ENCODE data around the gene ATOSA.
A peak's percentile ranks its signal among the peaks of the same experiment; 100 is the strongest.

ATOSA gene, protein sequence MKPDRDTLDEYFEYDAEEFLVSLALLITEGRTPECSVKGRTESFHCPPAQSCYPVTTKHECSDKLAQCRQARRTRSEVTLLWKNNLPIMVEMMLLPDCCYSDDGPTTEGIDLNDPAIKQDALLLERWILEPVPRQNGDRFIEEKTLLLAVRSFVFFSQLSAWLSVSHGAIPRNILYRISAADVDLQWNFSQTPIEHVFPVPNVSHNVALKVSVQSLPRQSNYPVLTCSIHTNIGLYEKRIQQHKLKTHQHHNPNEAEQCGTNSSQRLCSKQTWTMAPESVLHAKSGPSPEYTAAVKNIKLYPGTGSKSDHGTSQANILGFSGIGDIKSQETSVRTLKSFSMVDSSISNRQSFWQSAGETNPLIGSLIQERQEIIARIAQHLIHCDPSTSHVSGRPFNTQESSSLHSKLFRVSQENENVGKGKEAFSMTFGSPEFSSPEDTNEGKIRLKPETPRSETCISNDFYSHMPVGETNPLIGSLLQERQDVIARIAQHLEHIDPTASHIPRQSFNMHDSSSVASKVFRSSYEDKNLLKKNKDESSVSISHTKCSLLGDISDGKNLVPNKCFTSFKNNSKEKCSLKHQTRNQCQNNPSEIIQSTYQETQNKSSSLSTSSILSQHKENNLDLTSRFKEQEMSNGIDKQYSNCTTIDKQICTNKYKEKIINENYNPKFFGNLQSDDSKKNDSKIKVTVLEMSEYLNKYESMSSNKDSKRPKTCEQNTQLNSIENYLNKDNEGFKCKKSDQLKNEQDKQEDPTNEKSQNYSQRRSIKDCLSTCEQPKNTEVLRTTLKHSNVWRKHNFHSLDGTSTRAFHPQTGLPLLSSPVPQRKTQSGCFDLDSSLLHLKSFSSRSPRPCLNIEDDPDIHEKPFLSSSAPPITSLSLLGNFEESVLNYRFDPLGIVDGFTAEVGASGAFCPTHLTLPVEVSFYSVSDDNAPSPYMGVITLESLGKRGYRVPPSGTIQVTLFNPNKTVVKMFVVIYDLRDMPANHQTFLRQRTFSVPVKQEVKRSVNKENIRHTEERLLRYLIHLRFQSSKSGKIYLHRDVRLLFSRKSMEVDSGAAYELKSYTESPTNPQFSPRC

DNA sequence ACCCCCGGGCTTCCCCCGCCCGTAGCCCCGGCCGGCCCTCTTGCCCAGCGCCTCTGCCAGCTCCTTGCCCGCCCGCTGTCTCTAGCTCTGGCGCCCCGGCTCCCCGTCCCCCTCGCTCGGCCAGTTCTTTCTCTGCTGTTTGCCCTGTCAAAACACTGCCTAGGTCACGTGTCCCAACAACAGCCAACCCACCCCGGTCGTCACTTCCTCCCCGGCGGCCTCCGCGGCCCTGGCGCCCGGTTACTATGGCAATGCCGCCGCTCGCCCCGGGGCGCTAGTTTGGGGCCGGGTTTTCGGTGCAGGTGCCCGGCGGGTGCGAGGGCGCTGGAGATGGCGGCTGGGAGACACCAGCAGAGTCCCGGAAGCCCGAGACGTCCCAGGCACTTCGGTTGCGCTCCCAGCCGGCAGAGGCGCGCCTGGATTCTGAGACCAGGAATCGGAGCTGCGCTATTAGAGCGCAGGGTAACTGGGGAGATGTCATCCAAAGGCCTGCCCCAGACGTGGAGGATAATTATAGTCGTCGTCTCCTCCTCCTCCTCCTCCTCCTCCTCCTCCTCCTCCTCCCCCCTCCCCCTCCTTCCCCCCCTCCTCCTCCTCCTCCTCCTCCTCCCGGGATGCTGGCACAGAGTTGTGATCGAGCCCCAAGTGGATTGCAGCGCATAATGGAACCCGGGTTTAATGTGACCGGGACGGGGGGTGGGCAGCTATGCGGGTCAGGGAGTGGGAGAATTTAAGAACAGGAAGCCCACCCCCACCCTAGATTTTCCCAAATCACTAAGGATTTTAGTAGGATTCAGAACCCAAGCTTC lies at the start of gene ATOSA:
ATOSA (minus strand) TSS at position 157 of the 809 bp plus-strand sequence. CDS start 1,367 bp downstream, outside the sequence.
- peak; percentile 80 to 83 for DNase-seq

DNA sequence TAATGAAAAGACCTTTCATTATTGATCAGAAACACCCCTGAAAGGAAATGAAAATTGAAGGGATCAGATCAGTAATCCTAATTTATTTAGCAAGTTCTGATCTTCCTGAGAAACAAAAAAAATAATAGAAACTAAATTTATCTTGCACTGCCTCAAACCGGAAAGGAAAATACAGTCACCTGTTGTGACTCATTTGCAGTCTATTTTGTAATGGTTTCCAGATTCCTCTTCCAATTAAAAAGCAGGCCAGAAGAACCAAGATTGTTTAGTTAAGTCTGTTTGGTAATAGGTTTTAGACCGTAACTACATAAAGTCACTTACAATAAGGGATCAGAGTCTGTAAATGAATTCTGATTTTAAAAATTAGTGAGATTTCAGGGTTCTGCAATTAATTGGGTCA lies 49.7 kb upstream of the ATOSA start:
- DNase-seq, result no peak

DNA sequence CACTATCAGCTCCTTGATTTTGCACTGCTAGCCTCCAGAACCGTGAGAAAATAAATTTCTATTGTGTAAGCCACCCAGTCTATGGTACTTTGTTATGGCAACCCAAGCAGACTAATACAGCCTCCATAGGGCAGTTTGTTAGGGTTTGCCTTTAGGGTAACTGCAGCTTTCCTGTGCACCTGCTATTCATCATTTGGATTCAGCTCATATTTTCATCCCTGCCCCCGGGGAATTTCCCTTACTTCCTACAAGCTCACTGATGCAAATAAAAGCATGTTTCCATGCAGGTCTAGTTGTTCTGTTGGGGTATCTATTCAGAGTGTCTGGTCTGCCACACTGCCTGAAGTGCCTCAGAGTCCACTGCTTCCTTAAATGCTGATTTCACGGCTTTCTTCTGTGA lies 48.6 kb upstream of the ATOSA start:
- DNase-seq, result no peak

DNA sequence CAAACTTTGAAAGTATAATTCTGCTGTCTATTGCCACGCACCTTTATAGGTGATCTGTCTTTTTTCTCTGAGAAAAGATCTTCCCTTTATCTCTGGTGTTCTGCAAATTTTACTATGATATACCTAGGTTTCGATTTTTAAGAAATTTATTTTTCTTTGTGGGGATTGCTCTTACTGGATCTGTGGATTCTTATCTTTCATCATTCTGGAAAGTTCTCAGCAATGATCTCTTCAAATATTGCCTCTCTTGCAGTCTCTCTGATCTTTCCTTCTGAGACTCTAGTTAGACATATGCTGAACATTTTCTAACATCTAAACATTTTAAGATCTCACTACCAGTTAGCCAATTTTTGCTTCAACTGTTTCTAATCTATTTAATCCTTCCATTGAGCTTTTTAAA lies 47.0 kb upstream of the ATOSA start:
- DNase-seq, result no peak

DNA sequence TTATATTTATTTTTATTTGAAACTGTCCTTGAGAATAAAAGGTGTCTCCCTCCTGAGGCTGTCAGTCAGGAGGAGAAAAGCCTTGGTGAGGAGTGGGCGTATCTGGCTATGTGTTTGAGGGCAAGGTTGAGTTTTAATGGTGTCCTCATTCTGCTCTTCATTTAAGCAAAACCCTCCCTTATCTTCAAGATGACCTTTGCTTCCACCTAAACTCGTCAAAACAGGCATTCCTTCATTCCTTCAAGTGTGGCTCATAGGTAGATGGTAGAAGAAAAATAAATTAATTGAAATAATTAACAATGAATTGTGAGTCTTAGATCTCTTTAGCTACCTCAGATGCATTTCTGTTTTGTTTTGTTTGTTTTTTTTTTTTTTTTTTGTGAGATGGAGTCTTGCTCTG lies 39.4 kb upstream of the ATOSA start:
- DNase-seq, result no peak

DNA sequence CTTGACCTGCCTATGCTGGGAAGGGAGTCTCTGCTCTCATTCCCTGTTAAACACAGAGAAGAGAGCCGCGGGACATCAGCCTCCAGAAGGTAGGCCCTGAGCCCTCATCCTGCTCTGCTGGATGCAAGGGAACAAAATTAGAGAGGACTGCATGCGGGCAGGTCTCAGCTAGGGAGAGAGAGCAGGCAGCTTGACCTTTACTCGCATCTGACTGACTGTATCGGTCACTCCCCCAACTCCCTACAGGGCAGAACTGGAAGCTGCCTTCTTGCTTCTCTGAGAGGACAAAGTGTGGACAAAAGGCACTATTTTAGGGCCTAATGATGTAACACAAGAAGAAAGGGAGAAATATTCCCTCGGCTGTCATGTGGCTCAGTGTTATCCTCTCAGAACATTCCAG lies 38.7 kb upstream of the ATOSA start:
- DNase-seq, result no peak

DNA sequence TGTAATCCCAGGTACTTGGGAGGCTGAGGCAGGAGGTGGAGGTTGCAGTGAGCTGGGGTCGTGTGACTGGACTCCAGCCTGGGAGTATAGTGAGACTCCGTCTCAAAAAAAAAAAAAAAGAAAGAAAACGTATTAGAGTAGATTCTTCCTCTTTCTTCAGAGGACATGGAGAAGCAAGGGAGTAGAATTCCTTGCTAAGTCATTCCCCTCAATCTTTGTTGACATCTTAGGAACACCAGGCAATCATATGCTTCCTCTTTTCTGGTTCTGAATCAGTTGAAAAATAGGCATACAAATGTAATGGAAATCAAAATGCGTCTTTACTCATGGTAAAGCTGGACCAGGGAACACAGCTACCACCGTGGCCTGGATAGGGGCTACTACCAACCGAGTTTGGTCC lies 38.3 kb upstream of the ATOSA start:
- DNase-seq, result no peak

DNA sequence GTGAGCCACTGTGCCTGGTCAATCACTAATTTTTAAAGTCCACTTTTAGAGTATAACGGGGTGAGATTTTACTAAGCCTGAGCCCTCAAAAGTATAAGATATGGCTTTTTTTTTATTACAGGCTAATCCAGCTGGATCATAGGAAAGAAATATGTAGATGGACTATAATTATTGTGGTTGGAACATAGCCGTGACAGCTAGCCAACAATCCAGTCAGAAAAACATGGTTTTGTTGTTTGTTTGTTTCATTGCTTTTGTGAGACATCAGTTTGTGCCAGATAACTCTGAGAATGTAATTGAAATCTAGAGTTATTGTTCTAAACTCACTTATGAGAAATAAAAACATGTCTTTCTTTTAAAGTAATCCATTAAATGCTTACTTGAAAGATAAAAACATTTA lies 37.3 kb upstream of the ATOSA start:
- DNase-seq, result no peak

DNA sequence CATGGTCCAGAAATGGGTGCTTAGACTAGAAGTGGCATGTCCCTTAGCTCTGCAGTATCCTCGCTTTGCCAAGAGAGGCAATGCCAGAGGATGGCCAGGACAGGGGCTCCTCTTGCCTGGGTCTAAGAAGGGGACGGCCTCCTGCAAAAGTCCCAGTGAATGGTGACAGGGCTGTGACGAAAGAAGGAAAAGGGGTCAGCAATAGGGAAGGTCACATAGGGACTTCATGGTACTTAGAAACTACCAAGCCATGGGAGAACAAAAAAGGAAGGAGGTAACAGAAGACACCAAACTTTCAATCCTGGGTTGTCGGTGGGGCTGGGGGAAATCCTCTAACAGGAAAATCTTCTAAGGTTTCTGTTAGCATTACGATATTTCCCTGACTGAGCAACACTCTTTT lies 36.2 kb upstream of the ATOSA start:
- DNase-seq, result no peak

DNA sequence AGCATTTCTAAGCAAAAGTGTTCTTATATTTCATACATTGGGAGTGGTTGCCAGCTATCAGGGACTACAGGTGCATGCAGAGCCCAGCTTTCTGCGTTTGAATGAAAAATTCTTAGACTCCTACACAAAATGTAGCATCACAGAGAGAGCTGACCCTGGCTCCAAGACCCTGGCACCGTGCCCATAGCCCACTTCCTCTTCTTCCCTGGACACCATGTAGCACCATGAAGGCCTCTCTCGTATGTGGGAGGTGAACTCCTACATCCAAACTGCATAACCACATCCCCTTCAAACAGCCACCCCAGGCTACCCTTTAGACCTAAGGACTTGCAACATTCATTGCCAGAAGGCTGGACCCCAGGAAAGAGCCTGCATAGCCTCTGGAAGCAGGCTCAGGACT lies 35.8 kb upstream of the ATOSA start:
- DNase-seq, result no peak

DNA sequence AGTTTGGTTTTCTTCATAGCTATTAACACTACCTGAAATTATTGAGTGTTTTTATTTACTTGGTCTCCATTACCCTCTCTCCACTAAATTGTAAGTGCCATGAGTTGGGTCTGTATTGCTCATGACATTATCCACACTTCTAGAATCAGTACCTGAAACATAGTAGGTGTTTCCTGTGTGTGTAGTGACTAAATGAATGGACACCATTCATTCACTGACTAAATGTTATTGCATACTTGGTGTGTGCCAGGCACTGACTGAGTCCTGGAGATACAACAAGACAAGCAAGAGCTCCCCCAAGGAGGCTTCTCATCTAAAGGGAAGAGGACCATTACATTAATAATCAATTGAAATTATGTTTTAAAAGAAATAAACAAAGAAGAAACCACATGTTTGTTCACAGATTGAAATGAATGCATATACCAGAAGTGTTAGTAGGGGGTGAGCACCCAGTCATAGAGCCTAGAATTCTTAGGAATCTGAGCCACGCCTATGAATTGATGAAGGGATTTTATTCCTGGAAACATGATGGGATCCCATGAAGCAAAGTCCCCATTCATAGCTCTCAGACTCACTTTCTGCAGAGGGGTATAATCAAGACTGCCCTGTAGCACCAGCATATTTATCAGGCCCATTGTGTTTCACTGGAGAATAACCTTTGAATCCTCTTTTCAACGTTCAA lies 31.7 kb upstream of the ATOSA start:
- DNase-seq, result no peak

DNA sequence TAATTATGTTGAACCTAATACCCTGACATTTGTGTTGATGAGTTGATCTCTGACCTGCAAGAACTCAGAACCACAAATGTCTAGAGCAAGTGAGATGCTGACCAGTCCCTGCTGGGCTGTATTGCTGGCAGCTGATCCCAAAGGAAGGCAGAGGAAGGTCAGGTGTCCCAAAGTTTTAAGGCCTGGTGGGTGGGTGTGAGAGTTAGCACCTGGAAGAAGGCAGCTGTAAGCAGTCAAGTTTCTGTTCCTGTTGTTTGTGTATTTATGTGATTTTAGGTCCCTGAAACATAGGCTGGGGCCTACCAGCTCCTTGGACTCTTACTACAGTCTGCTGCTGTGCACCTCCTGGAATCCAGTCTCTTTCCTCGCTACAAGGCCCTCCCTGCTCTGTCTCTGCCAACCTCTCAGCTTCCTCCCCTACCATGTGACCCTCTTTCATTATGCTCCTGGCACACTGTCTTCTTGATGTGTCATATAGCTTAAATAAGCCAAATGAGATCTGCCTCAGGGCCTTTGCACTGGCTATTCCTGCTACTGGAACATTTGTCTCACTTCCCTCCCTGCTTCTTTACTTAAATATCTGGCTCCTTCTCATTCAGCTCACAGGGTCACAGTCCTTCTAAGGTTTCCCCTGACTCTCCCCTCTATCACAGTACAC lies 31.0 kb upstream of the ATOSA start:
- DNase-seq, result no peak

DNA sequence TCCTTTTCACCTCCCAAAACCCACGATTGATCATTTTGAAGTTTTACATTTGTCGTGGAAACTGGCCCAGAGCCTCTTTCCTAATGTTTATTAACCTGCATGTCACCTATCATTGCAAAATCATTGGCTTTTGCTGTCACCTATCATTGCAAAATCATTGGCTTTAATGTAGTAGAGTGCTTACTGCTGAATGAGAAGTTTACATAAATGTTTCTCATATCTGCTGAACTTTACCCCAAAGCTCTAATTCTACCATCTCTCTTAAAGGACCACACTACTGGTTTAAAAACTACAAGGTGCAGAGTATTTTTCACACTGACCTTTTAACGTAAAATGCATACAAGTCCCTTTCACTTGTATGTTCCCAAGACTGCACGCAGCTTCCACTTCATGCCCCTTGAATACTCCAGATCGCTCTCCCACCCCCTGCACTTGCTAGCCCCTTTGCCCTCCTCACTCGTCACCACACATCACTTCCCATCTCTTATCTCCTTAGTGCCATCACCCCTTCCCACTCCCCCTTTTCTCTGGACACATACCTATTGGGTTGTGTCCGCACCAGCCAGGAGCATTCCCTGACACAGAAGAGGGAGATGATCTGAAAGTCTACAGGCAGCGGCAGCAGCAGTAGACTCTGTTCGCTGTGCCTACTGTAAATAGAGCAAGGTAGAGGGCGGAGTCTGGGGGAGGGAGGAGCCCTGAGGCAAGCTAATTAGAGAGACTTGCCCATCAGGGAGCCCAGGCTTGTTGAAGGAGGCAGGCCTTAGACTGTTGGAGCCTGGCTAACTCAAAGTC lies 30.2 kb upstream of the ATOSA start:
- no peak for DNase-seq

DNA sequence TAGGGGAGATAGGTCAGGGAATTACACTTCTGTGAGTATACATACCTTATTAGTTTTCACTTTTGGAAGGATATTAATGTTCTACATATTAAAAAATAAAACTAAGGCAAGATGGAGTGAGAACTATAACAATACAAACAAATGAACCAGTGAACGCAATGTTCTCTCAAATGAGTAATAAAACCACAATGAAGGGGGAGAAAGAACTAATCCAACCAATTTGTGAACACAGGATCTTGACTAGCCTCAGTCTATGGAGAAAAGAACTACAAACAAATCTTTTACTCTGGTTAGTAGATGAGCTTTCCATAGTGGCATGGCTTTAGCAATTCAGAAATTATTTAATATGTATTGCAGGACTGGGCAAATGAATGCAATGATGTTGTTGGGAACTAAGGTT lies 26.9 kb upstream of the ATOSA start:
- no peak for DNase-seq

DNA sequence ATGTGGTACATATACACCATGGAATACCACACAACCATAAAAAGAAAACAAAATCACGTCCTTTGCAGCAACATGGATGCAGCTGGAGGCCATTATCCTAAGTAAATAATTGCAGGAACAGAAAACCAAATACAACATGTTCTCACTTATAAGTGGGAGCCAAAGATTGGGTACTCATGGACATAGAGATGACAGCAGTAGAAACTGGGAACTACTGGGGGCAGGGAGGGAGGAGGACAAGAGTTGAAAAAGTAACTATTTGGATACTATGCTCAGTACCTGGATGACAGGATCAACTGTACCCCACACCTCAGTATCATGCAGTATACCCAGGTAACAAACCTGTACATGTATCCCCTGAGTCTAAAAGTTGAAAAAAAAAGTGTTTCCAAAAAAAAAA lies 23.2 kb upstream of the ATOSA start:
- DNase-seq, result no peak

DNA sequence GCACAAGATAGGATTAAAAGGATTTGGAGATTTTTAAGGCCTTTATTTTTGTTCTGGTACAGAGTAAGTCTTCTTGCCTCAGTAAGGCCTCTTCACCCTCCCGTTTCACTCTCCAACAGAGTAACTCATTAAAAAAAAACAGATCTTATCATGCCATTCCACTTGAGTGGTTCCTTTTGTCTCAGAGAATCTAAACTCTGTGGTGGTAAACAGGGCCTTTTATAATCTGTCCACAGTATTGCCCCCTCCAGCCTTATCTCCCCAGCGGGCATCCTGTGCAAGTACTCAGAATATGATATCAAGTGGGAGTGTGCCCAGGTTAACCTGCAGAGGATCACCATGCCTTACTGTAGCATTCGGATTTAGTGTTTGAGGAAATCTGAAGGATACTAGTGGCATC lies 20.3 kb upstream of the ATOSA start:
- no peak for DNase-seq

DNA sequence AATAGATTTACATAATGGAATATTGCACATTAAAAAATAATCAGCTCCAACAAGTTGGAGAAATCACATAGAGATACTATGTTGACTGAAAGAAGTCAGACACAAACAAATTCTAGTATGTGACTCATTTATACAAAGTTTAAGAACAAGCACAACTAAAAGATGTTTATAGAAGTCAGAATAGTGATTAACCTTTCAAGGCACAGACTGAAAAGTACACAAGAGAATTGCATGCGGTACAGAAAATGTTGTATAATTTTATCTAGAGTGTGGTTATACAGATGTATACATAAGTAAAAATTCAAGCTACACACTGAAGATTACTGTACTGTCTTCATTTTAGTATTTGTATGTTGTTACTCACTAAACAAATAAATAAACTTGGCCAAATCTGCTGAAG lies 19.3 kb upstream of the ATOSA start:
- DNase-seq, result no peak

DNA sequence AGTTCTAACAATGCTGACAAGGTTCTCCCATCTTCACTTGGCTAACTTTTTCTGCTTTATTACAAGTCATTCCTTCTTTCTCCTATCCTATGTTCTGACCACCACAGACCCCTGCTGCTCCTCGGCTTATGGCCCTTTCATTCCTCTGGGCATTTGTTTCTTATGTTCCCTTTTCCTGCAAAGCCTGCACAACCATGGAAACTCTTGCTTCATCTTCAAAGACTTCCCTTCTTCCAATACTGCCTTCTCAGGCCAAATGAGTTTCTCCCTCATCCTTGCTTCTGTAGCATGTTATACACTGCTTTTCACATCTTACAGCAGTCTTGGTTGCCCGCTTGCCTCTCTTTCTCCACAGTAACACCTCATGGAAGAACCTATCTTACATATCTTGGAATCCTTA lies 17.9 kb upstream of the ATOSA start:
- no peak for DNase-seq

DNA sequence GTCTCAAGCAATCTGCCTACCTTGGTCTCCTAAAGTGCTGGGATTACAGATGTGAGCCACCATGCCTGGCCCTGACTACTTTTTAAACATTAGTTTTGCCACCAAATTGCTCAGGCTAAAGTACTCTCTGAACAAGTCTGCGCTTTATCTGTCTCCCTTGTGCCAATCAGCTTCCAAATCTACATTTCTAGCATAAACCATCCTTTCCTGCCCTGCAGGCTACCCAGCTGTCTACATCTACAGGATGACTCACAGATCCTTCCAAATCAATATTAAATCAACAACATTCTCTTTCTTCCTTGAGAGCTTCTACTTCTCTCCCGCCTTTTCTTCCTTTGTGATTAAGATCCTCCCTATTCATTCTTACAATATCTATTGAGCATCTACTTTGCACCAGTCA lies 16.0 kb upstream of the ATOSA start:
- no peak for DNase-seq

DNA sequence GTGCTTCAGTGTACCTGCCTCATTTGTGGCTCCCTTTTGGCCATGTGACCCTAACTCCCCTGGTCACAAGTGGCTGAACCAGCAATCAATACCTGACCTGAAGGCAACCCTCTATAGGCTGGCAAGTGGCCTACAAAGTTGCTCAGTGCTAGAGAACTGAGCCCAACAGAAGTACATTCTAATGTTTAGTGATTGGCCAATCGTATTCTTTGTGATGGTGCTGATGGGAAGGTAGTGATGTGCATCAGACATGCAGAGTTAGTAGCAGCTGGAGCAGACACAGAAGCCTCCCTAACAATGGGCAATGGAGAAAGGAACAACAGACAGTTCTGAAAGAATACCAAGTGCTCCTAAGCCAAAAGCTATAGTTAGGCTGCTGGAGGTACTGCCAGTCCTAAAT lies 10.4 kb upstream of the ATOSA start:
- no peak for DNase-seq

DNA sequence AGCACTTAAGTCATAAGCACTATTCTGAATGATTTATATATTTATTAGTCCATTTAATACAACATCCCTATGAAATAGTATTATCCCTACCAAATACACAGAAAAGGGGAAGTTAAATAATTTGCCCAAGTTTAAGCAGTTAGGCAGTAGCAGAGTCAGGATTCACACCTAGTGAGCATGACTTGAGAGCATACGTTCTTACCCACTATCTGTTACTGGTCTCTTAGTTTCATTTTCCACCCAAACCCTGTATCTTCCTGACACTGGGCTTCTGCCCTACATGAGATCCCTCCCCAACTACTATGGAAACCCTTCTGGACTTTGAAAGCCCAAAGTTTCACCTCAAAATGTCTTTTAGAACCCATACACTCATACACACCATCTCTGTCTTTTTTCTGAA lies 4.4 kb upstream of the ATOSA start:
- no peak for DNase-seq
